LNCaP clone FGC (cell line): ENCODE measurements around the gene PNPLA5.

Experiments used
- DNase-seq: peaks from one replicate; pipeline ENCODE4 v3.0.0-alpha.2; 2011; ENCODE audit warnings: low read depth
- H3K4me3 ChIP-seq: 2 replicates; pipeline ENCODE4 v1.5.1; 2011; ENCODE audit warnings: mild to moderate bottlenecking, low read depth, low read length, control low read depth
- TF ChIP-seq, protein P1 (sequence below): IDR thresholded peaks from 2 replicates; pipeline ENCODE4 v1.5.1; 2012; ENCODE audit warnings: mild to moderate bottlenecking; ENCODE audit not compliant: control insufficient read depth, insufficient read depth; ENCODE audit errors: extremely low read depth

PNPLA5 gene

DNA sequence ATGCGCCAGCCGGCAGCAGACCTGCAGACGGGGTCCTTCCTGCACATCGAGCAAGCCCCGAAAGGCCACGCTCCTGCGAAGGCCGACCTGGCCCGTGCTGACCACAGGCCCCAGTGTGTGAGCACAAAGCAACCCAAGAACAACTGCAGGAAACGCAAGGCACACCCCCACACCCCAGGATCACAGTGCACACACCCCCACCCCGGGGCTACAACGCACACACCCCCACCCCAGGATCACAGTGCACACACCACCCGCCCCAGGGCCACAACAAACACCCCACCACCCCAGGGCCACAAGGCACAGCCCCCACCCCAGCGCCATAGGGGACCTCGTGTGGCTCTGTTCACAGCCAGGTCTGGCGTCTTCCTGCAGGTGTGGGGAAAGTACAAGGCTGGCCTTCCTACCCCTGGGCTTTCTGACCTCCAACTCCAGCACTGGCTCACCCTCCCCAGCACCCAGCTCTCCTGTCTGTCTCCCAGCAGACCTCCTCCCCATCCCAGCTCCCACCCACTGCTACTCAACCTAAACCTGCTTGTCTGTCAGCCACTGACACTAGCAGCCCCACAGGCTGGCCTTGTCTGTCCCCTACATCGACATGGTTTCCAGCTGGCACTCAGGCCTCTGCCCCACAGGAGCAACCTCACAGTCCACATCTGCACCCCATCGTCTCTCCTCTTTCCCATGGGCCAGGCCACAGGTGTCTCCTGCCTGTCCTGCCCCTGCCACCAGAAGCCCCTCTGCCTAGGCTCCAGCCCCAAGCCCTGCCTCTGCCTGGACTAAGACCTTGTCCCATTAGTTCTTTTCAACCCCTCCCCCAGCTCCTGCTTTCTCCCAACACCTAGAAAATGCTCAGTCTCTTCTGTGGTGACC, 59.2 kb downstream of the PNPLA5 start:
- DNase-seq = no peak
- TF ChIP-seq, protein P1, sequence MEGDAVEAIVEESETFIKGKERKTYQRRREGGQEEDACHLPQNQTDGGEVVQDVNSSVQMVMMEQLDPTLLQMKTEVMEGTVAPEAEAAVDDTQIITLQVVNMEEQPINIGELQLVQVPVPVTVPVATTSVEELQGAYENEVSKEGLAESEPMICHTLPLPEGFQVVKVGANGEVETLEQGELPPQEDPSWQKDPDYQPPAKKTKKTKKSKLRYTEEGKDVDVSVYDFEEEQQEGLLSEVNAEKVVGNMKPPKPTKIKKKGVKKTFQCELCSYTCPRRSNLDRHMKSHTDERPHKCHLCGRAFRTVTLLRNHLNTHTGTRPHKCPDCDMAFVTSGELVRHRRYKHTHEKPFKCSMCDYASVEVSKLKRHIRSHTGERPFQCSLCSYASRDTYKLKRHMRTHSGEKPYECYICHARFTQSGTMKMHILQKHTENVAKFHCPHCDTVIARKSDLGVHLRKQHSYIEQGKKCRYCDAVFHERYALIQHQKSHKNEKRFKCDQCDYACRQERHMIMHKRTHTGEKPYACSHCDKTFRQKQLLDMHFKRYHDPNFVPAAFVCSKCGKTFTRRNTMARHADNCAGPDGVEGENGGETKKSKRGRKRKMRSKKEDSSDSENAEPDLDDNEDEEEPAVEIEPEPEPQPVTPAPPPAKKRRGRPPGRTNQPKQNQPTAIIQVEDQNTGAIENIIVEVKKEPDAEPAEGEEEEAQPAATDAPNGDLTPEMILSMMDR = no peak
- H3K4me3 ChIP-seq = no peak overlapping the region

GRCh38 chr22:43831561-43832392, 60.0 kb downstream of the PNPLA5 start:
- no peak for DNase-seq
- TF ChIP-seq, protein P1 = no peak
- H3K4me3 ChIP-seq = no peak overlapping the region

- no peak for DNase-seq
- TF ChIP-seq, protein P1 = no peak
- H3K4me3 ChIP-seq = no peak overlapping the region
Observed at GRCh38 chr22:43830931-43831560, 60.8 kb downstream of the PNPLA5 start.

DNA sequence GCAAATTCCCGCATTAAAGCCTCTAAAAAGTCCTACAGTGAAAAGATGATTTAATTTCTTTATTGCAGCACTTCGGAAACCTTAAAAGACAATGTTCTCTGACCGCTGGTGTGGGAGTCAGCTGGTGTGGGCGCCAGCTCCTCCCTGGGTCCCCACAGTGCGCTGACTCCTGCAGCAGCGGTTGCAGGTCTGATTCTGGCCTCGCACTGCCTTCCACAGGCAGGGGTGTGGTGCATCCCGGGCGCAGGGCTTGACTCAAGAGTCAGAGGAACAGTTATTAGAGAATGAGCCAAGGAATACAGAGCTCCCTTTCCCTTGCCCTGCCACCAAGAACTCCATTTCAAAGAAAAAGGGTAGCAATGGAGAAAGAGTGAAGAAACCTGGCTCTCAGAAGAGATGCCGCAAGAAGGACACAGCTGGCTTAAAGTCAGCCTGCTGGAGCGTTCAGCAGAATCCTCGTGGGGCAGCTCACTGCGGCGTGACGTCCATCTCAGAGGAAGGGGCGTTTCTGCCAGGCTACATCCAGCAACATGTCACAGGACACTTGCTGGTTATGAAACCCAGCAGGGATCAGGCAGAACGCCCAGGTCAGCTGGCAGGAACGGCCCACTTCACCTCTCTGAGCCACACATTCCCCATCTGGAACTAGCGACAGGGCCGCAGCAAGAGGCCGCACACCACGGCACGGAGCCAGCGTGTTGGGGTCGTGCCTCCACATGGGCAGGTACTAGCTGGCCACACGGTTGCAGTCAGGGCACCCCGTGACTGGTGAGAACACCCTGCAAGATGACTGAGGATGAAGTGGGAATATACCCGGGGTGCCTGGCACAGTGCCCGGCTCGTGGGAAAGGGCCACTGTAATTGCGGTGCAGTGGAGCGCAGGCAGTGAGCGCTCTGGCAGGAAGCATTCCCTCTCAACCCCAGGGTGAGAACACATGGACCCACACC, 61.6 kb downstream of the PNPLA5 start:
- TF ChIP-seq, protein P1 = no peak
- H3K4me3 ChIP-seq = no peak overlapping the region
- no peak for DNase-seq
